GM06990 (cell line): ENCODE data around the gene TUT4.

Experiments
- DNase-seq: peaks from one replicate; pipeline ENCODE4 v3.0.0-alpha.2; 2011; ENCODE audit not compliant: insufficient read length; ENCODE audit errors: extremely low read depth
- H3K27me3 ChIP-seq: replicated peaks from 2 replicates; pipeline ENCODE4 v1.6.0; 2011; ENCODE audit warnings: low read length; ENCODE audit not compliant: control insufficient read depth, insufficient read depth
- H3K36me3 ChIP-seq: 2 replicates; pipeline ENCODE4 v1.5.1; 2011; ENCODE audit warnings: low read length; ENCODE audit not compliant: control insufficient read depth, insufficient read depth
- H3K4me3 ChIP-seq: replicated peaks from 2 replicates; pipeline ENCODE4 v1.5.1; 2011; ENCODE audit warnings: low read depth, mild to moderate bottlenecking, control low read depth, low read length
- CTCF ChIP-seq: IDR thresholded peaks from 2 replicates; pipeline ENCODE4 v1.5.1; 2011; ENCODE audit warnings: low read length, control low read depth, mild to moderate bottlenecking, inconsistent platforms; ENCODE audit not compliant: insufficient read depth, poor library complexity, severe bottlenecking

Gene TUT4

GRCh38 chr1:52439976-52440375, 112.9 kb downstream of the TUT4 start:
- TF ChIP-seq CTCF = no peak
- DNase-seq = no peak
- Histone ChIP-seq H3K27me3 (no peaks in the 10 kb centered on the region), H3K4me3 (no peak overlapping the region), H3K36me3 (peaks cover 2% of the 10 kb centered on the region)

- no peak for DNase-seq
- peaks cover 2% of the 10 kb centered on the region for H3K36me3 ChIP-seq
- TF ChIP-seq CTCF = no peak
- H3K4me3 ChIP-seq = no peak overlapping the region
- no peaks in the 10 kb centered on the region for H3K27me3 ChIP-seq
Measured at GRCh38 chr1:52436817-52437216, 116.1 kb downstream of the TUT4 start.

GRCh38 chr1:52435650-52436049, 117.2 kb downstream of the TUT4 start:
- TF ChIP-seq CTCF = no peak
- H3K4me3 ChIP-seq = no peak overlapping the region
- peaks cover 4% of the 10 kb centered on the region for H3K36me3 ChIP-seq
- no peak for DNase-seq
- H3K27me3 ChIP-seq = no peaks in the 10 kb centered on the region

GRCh38 chr1:52435211-52435610, 117.7 kb downstream of the TUT4 start:
- H3K4me3 ChIP-seq = no peak overlapping the region
- TF ChIP-seq CTCF = no peak
- H3K36me3 ChIP-seq = peaks cover 4% of the 10 kb centered on the region
- no peaks in the 10 kb centered on the region for H3K27me3 ChIP-seq
- no peak for DNase-seq

- Histone ChIP-seq H3K4me3 (no peak overlapping the region), H3K27me3 (no peaks in the 10 kb centered on the region), H3K36me3 (peaks cover 4% of the 10 kb centered on the region)
- no peak for TF ChIP-seq CTCF
- DNase-seq = no peak
Measured at GRCh38 chr1:52432807-52433206, 120.1 kb downstream of the TUT4 start.

GRCh38 chr1:52427152-52427551, 125.7 kb downstream of the TUT4 start:
- DNase-seq = no peak
- TF ChIP-seq CTCF = no peak
- no peak overlapping the region for H3K4me3 ChIP-seq
- H3K27me3 ChIP-seq = no peaks in the 10 kb centered on the region
- H3K36me3 ChIP-seq = peaks cover 4% of the 10 kb centered on the region
